Measurements from ENCODE around the gene IL4R. TPM values are rescaled to one million over a fixed set of nuclear protein-coding genes. Genes with fewer than 3 reads are reported as not detected.
A peak's percentile ranks its signal among the peaks of the same experiment; 100 is the strongest.
"Not testable (repeated sequence)": the region's sequence is repeated elsewhere in the genome, so short reads cannot be mapped to it uniquely, and the experiment has no call there.

IL4R gene
- total RNA-seq, 1 experiment from 2014 or later = 40.9 TPM

DNA sequence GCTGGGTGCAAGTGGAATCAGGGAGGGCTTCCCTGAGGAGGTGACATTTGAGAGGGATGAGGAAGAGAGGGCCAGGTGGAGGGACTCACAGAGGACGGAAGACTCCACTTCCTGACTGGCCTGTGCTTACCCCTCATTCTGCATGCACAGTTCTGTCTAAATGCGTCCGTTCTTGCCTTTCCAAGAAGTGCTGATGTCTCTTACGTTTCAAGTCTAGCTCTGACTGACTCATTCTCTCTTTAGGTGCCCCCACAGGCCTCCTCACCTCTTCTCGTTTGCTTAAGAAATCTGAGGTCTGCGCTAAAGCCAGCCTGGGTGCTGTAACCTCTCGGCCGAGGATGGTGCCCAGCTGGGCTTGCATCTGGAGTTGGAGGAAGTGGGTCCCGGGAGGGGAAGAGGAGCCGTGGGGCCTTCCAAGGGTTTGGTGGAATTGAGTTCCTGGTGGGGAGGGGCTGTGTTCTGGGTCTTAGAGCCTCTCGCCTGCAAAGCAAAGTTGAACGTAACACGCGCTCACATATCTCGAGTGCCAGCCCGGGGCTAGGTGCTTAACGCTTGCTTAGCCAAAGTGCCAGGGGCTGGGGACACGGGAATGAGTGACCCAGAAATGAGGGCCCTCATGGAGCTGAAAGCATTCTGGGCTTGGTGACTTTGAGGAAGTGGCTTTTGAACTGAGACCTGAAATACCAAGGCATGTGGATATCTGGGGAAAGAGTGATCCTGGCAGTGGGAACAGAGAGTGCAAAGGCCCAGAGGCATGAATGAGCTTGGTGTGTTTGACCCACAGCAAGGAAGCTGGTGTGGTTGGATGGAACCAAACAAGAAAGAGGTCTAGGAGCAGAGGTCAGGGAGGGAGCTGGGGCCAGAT lies 4.8 kb downstream of the IL4R start:
- Histone ChIP-seq H3K4me3 (no peak overlapping the region), H3K9me3 (no peaks in the 10 kb centered on the region), H3K36me3 (peaks cover 26% of the 10 kb centered on the region), H3K27me3 (no peaks in the 10 kb centered on the region)
- DNase-seq = no peak

DNA sequence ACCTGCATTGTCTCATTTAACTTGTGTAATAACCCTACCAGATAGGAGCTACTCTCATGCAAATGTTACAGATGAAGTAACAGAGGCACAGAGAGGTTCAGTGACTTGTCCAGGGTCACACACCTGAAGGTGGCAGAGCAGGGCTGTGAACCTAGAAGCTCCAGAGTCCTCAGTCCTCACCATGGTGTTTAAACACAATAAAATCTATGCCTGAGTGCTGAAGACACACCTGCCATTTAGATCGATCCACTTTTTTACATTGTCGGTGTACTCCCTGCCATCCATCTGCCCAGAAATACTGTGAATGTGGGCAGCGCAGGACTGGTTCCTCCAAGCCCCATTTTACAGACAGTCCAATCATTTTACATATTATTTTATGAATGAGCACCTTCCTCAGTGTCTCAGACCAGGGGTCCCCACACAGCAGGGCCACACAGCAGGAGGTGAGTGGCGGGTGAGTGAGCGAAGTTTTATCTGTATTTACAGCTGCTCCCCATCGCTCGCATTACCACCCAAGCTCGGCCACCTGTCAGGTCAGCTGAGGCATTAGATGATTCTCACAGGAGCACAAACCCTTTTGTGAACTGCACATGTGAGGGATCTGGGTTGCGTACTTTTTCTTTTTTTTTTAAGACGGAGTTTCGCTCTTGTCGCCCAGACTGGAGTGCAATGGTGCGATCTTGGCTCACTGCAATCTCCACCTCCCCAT lies 5.6 kb downstream of the IL4R start:
- H3K27me3 ChIP-seq = no peaks in the 10 kb centered on the region

DNA sequence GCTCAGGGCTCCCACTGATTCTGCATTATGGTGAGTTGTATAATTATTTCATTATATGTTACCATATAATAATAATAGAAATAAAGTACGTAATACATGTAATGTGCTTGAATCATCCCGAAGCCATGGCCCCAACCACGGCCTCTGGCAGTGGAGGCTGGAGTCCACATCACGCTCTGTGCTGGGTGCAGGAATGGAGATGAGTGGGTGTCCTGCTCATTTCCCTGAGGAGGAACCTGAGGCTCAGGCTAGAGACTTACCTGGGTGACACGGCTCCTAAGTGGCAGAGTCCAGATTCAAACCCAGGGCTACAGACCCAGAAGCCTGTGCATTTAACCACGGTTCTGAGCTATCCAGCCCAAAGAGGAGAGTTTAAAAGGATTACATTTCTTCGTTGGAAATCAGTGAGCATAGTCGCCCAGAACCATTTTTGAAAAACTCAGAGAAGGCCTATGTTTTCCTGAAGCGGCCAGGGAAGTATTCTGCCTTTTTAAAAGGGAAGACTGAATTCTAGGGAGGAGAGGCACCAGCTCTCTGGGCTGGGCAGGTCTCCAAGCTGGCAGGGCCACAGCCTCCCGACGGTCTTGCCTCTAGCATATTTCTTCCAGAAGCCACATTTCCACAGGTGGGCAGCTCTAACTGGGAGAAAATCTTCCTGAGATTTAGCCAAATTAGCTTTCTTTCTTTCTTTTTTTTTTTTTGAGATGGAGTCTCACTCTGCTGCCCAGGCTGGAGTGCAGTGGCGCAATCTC lies 6.7 kb downstream of the IL4R start:
- Histone ChIP-seq H3K36me3 (peaks cover 28% of the 10 kb centered on the region), H3K27me3 (no peaks in the 10 kb centered on the region), H3K4me3 (no peak overlapping the region), H3K9me3 (no peaks in the 10 kb centered on the region)
- DNase-seq = no peak

More for the DNA sequence above, 5.6 kb downstream of the IL4R start:
- no peak overlapping the region for H3K4me3 ChIP-seq
- peaks cover 26% of the 10 kb centered on the region for H3K36me3 ChIP-seq
- no peaks in the 10 kb centered on the region for H3K9me3 ChIP-seq
- DNase-seq = no peak

DNA sequence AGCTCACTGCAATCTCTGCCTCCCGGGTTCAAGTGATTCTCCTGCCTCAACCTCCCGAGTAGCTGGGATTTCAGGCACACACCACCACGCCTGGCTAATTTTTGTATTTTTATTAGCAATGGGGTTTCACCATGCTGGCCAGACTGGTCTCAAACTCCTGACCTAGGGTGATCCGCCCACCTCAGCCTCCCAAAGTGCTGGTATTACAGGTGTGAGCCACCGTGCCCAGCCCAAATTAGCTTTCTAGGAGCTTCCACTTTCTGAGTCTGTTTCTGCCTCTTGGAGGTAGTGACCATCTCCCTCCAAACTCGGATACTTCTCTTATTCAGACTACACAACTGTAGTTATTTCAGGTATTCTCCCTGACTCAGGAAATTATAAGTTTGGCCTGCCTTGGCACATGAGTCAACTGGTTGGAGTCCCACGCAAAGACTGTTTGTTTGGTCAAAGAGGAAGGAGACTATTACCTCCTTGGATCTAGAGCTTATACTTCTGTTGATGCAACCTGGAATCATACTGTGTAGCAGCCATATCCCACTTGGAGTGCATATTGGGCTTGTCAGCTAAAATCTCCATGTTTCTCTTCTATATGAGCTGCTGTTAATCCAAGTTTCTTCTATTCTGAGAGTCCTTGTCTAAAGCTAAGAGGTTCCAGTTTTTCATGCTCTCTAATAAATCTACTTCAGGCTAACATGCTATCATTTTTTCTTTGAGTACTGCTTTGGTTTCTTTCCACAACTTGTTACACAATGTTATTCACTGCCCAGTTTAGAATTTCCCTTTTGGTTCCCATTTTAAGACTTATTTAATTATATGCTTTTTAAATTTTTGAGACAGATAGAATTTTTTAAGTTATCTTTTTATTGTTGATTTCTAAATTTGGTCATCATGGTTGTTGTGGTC lies 7.5 kb downstream of the IL4R start:
- H3K27me3 ChIP-seq = no peaks in the 10 kb centered on the region
- DNase-seq = peak; percentile 52

DNA sequence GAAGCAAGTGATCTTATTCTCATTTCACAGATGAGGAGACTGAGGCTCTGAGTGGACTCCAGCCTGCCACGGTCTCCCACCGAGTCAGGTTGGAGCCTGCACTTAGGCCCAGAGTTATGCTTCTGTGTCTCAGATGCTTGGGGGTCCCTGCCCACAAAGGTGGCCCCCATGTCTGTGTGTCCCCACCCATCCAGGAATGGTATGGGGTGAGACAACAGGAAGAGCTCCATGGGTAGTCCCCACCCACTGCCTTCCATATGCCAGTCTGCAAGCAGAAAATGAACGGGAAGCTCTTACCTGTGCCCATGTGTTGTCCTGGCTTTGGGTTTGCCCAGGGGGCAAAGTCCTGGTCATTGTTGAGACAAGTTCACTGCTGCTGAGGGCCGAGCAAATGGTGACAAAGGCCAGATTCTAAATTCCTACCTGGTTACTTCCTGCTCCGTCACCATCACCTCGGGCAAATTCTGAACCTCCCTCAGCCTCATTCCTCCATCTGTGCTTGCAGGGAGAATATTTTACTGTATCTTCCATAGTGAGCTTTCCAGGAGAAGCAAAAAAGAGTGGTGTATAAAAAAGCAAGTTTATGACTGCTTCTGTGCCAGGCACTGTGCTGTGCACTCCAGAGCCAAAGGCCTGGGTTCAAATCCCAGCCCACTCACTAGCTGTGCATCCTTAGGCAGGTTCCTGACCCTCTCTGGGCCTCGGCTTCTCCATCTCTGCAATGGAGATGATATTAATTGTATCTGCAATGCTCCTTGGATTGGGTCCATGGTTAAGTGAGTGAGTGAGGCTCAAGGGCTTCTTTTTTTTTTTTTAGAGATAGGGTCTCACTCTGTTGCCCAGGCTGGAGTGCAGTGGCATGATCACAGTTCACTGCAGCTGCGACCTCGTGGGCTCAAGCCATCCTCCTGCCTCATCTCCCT lies 9.3 kb downstream of the IL4R start:
- no peak for DNase-seq
- no peaks in the 10 kb centered on the region for H3K9me3 ChIP-seq
- H3K4me3 ChIP-seq = no peak overlapping the region
- H3K36me3 ChIP-seq = peaks cover 31% of the 10 kb centered on the region
- H3K27me3 ChIP-seq = no peaks in the 10 kb centered on the region

More for the DNA sequence above, 7.5 kb downstream of the IL4R start:
- Histone ChIP-seq H3K36me3 (peaks cover 30% of the 10 kb centered on the region), H3K9me3 (no peaks in the 10 kb centered on the region), H3K4me3 (no peak overlapping the region)

DNA sequence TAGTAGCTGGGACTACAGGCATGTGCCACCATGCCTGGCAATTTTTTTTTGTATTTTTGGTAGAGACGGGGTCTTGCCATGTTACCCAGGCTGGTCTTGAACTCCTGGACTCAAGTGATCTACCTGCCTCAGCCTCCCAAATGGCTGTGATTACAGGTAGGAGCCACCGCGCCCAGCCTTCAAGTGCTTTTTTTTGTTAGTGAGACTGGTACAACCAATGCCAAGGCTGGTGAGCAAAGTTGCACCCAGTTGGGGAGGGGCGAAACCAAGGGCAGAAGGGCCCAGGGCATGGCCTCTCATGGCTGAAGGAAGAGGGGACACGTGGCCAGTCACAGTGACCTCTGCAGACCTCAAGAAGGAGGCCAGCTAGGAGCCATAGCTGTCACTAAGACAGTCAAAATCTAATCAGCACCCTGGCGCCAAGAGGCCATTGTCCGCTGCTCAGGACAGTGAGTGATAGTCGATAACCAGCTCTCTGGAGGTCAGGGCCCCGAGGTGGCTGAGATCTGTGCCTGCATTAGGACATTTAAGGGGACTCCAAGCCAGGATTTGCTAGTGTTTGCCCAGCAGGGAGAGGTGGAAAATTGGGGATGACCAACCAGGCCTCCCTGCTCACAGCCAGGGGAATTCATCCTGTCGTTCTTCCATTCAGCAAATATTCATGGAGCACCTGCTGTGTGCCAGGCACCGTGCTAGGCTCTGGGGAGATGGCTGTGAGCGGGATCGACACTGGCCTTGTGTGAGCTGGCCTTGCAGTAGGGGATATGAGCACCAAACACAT lies 10.2 kb downstream of the IL4R start:
- DNase-seq = no peak
- Histone ChIP-seq H3K4me3 (no peak overlapping the region), H3K36me3 (peaks cover 33% of the 10 kb centered on the region), H3K9me3 (peaks cover 3% of the 10 kb centered on the region; the same call in 1 of the 2 replicates), H3K27me3 (no peaks in the 10 kb centered on the region)

DNA sequence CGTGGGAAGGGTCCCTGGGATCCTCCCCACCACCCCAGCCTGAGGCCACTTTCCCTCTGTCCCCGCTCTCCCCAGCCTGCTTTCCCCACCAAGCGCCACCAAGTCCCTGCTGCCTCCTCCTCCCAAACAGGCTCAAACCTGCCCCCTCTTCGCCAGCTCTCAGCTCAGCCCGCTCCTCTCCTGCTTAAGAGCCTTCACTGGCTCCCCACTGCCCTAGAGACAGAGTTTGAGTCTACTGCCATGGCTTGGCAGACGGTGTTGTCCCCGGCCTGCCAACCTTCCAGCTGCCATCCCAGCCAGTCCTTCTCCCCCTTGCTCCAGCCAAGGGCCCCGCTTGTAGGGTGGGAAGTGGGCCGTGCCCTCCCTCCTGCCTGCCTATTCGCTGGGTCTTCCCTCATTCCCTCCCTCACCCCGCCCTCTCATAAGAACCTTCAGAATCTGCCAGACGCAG lies 11.1 kb downstream of the IL4R start:
- Histone ChIP-seq H3K4me3 (no peak overlapping the region), H3K27me3 (no peaks in the 10 kb centered on the region), H3K9me3 (peaks cover 5% of the 10 kb centered on the region; the same call in 1 of the 2 replicates), H3K36me3 (peaks cover 29% of the 10 kb centered on the region)
- DNase-seq = no peak

DNA sequence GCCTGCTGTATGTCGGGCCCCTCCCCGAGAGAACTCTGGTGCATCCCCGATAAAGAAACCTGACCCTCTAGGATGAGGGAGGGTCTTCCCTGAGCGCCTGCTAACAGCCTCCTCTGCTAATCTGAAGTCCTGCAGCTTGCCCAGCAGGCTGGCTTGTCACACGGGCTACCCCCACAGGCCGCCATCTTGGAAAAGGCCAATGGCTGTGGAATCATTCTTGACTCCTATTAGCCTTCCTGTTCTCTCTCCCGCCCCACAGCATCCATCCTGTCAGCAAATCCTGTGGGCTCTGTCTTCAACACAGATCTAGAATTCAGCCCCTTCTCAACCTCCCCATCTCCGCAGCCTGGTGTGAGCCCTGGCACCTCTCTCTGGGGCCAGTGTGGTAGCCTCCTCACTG lies 12.0 kb downstream of the IL4R start:
- DNase-seq = no peak
- H3K27me3 ChIP-seq = no peaks in the 10 kb centered on the region
- H3K9me3 ChIP-seq = peaks cover 5% of the 10 kb centered on the region; the same call in 1 of the 2 replicates
- peaks cover 22% of the 10 kb centered on the region; the same call in 1 of the 2 replicates for H3K36me3 ChIP-seq
- H3K4me3 ChIP-seq = no peak overlapping the region

DNA sequence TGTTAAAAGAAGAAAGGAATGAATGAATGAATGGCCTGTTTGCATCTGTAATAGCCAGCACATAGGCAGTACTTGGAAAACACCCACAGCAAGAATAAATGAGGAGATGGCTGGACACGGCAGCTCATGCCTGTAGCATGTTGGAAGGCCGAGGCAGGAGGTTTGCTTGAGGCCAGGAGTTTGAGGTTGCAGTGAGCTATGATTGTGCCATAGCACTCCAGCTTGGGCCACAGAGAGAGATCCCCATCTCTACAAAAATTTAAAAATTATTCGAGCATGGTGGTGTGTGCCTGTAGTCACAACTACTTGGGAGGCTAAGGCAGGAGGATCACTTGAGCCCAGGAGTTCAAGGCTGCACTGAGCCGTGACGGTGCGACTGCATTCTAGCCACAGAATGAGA lies 12.5 kb downstream of the IL4R start:
- no peak for DNase-seq
- Histone ChIP-seq H3K27me3 (no peaks in the 10 kb centered on the region), H3K36me3 (peaks cover 27% of the 10 kb centered on the region), H3K9me3 (peaks cover 5% of the 10 kb centered on the region; the same call in 1 of the 2 replicates), H3K4me3 (no peak overlapping the region)

DNA sequence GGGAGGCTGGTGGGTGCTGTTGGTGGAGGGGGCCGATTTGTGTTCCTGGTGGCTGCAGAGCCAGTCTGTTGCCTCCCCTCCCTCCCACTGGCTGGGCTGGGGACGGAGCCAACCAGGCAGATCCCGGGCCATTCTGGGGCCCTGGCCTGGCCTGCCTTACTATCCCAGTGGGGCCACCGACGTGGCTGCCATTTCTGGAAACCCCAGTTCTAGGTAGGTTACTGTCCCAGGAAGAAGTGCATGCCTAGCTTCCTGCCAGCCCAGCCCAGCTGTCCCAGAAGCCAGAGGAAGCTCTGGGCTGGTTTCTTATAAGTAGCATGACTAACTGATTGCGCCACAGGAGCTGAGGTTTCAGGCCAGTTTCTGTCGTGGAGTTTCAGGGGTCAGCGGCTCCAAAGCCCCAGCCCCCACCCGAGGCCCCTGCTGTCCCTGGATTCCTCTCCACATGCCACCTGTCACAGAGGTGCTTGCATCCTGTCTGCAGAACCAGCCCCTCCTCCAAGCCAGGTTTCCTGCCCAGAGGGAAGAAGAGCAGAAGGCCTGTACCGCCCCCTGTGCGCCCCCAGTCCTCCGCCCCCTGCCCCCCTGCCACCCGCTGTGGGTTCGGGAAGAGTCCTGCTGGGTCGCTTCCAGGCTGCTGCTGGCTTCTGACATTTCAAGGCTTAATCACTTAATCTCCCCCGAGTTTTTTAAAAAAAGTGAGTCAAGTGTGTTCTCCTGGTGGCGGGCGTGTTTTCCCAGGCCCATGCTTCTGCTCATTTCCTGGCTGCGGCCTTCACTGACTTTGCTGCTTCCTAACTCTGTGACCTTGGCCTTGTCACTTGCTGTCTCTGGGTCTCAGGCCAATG lies 13.2 kb downstream of the IL4R start:
- H3K4me3 ChIP-seq = no peak overlapping the region
- DNase-seq = peak; percentile 97

DNA sequence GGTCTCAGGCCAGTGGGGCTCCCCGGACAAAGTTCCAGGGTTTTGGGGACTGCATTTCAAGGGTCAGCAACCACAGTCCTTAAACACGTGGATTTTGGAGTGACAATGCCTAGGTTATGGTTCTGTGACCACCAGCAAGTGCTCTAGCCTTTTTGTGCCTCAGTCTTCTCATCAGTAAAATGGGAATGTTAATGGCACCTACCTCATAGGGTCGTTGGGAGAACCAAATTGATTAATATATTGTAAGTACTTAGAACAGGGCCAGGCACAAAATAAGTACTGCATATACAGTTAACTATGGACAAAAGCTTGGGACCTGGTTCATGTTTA lies 13.8 kb downstream of the IL4R start:
- no peak for DNase-seq
- Histone ChIP-seq H3K36me3 (peaks cover 36% of the 10 kb centered on the region), H3K9me3 (peaks cover 10% of the 10 kb centered on the region; the same call in 1 of the 2 replicates), H3K27me3 (no peaks in the 10 kb centered on the region), H3K4me3 (no peak overlapping the region)

More for the DNA sequence above, 13.2 kb downstream of the IL4R start:
- Histone ChIP-seq H3K9me3 (peaks cover 10% of the 10 kb centered on the region; the same call in 1 of the 2 replicates), H3K36me3 (peaks cover 34% of the 10 kb centered on the region), H3K27me3 (no peaks in the 10 kb centered on the region)

DNA sequence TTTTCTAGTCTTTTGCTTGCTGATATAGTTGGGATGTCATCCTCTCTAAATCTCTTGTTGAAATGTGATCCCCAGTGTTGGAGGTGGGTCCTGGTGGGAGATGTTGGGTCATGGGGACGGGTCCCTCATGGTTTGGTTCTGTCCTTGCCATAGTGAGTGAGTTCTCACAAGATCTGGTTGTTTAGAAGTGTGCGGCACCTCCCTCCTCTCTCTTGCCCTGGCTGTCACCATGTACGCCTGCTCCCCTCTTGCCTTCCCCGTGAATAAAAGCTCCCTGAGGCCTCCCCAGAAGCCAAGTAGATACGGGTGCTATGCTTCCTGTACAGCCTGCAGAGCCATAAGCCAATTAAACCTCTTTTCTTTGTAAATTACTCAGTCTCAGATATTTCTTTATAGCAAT lies 15.2 kb downstream of the IL4R start:
- Histone ChIP-seq H3K4me3 (no peak overlapping the region), H3K36me3 (peaks cover 50% of the 10 kb centered on the region), H3K27me3 (no peaks in the 10 kb centered on the region), H3K9me3 (peaks cover 10% of the 10 kb centered on the region; the same call in 1 of the 2 replicates)
- no peak for DNase-seq

DNA sequence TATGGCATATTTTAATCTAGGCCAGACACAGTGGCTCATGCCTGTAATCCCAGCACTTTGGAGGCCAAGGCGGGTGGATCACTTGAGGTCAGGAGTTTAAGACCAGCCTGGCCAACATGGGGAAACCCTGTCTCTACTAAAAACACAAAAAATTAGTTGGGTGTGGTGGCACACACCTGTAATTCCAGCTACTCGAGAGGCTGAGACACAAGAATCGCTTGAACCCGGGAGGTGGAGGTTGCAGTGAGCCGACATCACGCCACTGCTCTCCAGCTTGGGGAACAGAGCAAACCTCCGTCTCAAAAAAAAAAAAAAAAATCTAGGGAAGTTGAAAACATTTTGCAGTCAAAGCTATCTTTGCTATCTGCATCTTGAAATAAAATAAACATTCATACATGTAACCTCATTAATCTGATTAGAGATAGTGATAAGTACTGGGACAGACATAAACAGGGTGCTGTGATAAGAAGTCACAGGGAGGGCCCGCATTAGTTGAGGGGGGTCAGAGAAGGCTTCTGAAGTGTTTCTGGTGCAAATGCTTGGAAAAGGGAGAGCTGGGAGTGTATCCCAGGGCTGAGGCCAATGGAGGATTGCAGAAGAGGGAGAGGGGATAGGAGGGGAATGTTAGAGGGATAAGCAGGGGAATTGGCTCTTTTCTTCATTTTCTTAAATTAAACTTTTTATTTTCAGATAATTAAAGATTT lies 15.8 kb downstream of the IL4R start:
- not testable (repeated sequence) for H3K9me3 ChIP-seq, H3K4me3 ChIP-seq, DNase-seq, H3K27me3 ChIP-seq
- peaks cover 56% of the 10 kb centered on the region for H3K36me3 ChIP-seq

Measured in MG63 (cell line).